ENCODE results near the gene KLHL29.

DNA sequence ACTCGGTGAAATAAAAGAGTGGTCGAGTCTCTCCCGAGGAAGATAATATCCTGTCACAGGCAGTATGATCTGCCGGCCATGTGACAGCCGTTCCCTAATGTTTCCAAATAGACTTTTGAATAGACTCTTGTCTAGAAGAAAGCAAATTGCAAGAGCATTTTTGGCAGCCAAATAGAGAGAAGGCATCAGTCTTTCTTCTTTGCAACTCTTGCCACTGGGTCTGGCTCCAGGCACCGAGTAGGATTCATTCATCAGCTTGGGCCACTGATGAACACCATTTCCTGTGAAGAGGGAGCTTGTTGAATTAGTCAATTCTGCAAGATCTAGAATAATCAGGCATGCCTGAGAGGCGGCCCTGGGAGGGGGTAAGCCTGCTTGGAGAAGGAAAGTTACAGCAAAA is 165.6 kb downstream of the KLHL29 start:
- TF ChIP-seq, protein P1, sequence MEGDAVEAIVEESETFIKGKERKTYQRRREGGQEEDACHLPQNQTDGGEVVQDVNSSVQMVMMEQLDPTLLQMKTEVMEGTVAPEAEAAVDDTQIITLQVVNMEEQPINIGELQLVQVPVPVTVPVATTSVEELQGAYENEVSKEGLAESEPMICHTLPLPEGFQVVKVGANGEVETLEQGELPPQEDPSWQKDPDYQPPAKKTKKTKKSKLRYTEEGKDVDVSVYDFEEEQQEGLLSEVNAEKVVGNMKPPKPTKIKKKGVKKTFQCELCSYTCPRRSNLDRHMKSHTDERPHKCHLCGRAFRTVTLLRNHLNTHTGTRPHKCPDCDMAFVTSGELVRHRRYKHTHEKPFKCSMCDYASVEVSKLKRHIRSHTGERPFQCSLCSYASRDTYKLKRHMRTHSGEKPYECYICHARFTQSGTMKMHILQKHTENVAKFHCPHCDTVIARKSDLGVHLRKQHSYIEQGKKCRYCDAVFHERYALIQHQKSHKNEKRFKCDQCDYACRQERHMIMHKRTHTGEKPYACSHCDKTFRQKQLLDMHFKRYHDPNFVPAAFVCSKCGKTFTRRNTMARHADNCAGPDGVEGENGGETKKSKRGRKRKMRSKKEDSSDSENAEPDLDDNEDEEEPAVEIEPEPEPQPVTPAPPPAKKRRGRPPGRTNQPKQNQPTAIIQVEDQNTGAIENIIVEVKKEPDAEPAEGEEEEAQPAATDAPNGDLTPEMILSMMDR (conservative IDR thresholded peaks at IDR 0.05; ENCODE audit: low read depth, low read length): no peak
- no peak for TF ChIP-seq EZH2 (IDR thresholded peaks at IDR 0.05; ENCODE audit: low read length, unreplicated experiment)
